CD4-positive, alpha-beta T cell treated with Interleukin-10 for 1 hour (primary cell): ENCODE results near the gene ZSCAN22.

Experiments used
- DNase-seq: peaks from one replicate; pipeline ENCODE4 v3.0.0-alpha.2; 2020

Gene ZSCAN22

DNA sequence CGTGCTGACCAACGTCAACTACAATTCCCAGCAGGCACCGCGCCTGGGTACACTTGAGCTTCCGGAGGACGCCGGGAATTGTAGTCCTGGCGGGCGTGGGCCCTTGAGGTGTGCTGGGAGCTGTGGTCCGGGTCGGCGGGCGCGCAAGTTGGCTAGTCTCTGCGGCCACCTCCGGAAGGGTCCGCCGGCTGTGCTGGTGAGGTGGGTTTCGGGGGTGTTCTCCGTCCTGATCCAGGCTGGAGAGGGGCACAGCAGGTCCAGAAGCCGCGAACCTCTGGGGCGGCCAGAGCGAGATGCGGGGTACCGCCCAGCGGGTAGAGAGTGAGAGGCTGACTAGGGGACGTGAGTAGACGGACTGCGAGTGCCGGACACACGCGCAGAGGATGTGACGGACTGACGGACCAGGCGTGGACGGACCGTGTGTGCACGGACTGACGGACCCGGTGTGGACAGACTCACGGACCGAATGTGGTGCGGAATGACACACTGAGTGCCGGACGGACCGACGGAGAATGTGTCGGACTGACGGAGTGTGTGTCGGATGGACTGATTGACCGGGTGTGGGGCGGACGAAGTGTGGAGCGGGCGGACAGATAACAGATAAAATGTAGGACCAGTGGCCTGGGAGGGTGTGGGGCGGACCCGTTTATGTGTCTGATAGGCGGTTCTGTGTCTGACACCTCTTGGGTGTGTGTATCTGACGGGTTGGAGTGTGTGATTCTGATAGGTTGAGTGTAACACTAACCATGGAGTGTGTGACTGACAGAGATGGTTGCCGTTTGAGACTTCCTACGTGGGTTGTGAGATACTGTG, at the start of gene ZSCAN22:
TSS of gene ZSCAN22 (plus strand) at position 81 of the 813 bp plus-strand sequence. CDS start 7,809 bp downstream, outside the sequence.
- DNase-seq = peak; percentile 92

DNA sequence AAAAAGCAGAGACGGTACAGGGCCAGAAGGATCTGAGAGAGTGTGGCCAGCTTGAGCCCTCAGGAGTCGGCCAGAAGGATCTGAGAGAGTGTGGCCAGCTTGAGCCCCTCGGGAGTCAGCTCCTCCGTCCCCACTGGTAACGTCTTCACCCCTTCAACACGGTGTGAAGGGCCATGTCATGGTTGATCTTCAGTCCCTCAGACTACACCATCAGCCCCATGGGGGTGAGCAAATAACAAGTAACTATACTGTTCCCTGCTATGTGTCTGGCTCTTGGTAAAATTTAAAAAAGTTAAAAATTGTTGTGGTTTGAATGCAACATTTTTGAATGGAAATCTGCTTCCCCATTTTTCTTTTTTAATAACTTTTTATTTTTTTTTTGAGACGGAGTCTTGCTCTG, 49.6 kb upstream of the ZSCAN22 start:
- DNase-seq = no peak

DNA sequence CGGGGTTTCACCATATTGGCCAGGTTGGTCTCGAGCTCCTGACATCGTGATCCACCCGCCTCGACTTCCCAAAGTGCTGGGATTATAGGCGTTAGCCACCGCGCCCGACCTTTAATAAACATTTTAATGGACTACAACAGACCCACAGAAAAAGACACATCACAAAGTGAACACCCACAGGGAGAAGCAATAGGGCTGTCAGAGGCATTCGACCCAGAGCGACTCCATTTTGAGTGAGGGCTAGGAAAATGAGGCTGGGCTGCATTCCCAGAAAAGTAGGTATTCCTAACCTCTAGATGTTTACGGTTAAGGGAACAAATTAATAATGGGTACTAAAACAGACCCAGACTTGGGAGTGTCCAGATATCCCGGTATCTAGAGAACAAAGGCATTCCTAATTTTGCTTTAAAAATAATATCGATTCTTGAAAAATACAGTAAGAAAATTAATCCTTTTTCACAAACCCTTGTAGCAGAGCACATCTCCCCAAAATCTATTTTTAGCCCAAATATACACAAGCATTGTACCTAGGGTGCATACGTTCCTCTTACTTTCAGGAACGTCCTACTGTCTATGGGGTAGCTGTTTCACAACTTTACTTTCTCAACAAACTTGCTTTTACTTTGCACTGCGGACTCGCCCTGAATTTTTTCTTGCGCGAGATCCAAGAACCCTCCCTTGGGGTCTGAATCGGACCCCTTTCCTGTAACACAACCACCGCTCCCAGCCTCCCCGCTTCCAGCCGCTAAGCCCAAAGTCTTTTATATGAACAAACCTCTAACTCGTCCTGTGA, 48.9 kb upstream of the ZSCAN22 start:
- DNase-seq = no peak

DNA sequence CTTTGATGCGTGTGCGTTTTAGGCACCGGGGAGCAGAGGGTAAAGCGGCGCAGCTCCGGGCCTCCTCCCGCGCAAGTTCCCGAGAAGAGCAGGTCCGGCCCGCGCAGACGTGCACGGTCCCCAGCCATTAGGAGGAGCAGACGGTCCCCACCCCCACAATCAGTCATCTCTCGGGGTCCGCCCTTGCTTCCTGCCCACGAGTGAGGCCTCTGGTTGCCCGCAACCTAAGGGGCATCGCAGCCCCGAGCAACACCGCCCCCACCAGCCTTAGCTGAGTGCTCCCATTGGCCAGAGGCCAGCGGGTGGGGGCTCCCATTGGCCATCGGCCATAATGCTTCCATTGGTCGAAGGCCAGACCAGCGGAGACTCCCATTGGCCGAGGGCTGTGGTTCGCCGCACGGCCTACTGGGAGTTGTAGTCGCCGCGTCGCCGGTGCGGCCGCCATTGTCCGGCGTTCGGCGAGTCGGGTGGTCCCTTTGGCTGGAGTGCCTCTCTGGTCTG, 48.2 kb upstream of the ZSCAN22 start, which contains the start of gene ZNF8:
TSS of gene ZNF8 (plus strand) at position 415 of the 501 bp plus-strand sequence. CDS start 127 bp downstream, outside the sequence.
- peak; percentile 98 for DNase-seq

DNA sequence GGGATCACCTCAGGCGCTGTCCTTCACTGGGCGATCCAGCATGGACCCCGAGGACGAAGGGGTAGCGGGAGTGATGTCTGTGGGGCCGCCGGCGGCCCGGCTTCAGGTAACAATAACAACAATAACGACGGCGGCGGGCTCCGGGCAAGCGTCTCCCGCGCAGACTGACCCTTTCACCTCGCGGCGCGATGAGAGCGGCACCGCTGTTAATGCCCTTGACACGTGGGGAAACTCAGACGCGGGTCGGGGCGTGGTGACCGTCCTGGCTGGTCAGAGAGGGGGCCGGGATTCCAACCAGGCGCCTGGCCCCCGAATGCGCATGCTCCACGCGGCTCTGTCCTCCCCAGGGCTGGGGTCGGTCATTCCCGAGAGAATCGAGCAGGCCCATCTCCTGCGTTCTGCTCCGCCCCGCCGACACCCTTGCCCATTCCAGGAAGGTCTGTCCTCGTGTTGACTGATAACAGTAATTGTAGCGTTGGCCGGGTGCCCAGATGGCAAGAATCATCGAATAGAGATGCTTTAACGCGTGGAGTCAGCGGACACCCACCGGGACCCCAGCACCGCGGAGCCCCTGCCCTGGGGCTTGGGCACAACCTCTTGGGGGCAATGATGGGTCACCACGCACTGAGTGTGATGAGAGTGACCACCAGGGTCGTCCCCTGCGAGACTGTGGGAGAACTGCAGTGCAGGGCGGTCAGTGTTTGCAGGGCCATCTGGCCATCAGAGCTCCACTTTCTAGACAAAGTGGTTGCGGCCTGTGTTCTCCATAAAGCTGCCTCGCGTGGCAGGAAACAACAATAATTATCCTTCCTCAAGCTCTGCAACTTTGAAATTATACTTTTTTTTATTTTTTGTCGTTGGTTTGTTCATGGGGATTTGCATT, 47.5 kb upstream of the ZSCAN22 start:
- DNase-seq = peak; percentile 42

DNA sequence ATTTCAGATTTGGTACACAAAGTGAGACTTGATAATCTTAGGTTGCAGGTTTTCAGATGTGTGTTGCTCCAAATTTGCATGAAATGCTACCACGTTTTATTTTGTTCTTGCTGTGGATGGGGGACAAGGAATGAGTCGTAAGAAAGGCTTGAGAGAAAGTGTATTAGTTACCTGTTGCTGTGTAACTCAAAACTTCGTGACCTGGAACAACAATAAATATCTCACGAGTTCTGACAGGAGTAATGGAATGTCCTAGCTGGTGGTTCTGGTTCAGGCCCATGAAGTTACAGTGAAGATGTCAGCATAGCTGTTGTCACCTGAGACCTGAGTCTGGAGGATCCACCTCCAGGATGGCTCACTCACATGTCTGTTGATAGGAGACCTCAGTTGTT, 46.9 kb upstream of the ZSCAN22 start:
- DNase-seq = no peak

DNA sequence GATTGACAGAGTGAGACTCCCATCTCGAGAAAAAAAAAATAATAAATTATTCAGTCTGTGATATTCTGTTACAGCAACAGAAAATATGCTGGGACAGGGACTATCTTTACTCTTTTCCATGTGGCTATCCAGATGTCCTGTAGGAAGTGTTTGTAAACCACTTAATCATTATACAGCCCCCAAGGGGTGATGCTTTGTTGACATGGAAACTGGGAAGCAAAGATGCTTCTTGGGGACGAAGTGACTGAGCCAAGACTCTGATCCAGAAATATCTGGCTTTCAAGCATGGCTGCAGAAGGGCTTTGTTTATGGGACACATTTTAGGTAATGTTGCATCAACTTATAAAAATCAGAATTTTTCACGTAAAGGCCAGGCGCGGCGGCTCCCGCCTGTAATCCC, 42.6 kb upstream of the ZSCAN22 start:
- no peak for DNase-seq

DNA sequence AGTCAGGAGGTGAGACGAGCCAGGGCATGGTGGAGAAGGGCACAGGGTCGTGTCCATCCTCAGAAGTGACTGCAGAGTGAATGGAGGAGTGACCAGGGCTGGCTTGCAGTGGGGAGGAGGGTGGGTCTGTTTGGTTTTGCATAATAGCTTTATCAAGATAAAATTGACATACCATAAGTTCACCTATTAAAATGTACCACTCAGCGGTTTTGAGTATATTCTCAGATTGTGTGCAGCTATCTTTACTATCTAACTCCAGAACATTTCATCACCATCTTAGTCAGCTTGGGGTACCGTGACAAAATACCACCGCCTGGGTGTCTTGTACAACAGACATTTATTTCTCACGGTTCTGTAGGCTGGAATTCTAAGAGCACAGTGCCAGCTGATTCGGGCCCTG, 34.9 kb upstream of the ZSCAN22 start:
- DNase-seq = no peak

DNA sequence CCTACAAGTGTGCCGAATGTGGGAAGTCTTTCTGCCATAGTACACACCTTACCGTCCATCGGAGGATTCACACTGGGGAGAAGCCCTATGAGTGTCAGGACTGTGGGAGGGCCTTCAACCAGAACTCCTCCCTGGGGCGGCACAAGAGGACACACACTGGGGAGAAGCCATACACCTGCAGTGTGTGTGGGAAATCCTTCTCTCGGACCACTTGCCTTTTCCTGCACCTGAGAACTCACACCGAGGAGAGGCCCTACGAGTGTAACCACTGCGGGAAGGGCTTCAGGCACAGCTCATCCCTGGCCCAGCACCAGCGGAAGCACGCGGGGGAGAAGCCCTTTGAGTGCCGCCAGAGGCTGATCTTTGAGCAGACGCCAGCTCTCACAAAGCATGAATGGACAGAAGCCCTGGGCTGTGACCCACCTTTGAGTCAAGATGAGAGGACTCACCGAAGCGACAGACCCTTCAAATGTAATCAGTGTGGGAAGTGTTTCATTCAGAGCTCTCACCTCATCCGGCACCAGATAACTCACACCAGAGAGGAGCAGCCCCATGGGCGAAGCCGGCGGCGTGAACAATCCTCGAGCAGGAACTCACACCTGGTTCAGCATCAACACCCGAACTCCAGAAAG, 31.9 kb upstream of the ZSCAN22 start:
- DNase-seq = no peak

DNA sequence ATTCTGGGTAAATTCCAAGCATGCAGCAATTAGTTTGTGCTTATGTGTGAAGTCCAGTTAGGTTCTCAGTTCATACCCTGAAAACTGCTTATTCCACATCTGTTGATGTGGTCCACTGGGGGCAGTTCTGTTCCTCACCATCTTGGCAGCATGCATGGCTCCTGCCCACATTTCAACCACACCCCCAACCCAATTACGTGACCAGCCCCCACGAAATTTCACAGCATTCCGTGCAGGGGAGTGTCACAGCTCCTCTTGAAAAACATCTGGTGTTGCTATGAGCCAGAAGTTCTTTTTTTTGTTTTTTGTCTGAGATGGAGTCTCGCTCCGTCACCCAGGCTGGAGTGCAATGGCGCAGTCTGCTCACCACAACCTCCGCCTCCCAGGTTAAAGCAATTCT, 30.7 kb upstream of the ZSCAN22 start:
- DNase-seq = no peak

DNA sequence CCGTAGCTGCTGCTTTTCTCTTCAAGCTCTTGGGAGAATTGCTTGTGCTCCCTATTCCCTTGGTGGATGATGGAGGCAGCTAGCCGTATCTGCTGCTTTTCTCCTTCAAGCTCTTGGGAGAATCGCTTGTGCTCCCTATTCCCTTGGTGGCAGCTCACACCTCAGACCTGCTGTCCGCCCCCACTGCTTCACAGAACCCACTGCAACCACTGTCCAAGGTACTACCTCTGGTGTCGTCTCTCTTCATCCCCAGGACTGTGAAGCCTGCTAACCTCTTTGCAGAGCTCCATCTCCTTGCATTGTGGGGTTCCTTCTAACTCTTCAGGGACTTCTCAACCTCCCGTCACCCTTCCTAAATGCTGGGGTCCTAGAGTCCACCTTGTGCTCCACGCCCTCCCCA, 26.2 kb upstream of the ZSCAN22 start:
- no peak for DNase-seq

DNA sequence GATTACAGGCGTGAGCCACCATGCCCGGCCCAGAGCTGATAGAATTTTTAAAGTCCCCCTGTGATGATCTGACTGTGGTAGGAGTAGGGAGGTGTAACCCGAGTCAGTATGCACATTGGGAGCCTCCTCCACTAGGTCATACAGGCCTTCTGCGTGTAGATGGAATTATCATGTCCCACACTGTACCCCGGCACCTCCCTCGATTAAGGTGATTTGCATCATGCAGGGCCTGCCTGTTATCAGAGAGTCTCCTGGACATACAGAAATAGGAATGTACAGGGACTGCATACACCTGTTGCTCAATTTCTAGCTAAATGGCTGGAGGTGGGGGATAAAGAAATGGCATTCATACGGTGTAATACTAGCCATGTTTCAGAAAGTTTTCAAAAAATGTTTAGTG, 22.5 kb upstream of the ZSCAN22 start:
- no peak for DNase-seq

DNA sequence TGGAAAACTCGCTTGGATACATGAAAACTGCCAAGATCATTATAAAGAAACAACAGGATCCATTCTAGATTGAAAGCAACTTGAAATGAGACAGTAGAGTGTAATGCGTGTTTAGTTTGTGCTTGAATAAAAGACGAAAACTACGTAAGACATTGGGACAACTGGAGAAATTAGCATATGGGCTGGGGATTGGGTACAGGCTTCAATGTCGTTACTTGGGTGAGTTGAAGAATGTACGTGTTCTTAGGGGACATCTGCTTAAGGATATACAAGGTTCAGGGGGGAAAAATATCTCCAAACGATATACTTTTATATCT, 22.1 kb upstream of the ZSCAN22 start:
- no peak for DNase-seq

DNA sequence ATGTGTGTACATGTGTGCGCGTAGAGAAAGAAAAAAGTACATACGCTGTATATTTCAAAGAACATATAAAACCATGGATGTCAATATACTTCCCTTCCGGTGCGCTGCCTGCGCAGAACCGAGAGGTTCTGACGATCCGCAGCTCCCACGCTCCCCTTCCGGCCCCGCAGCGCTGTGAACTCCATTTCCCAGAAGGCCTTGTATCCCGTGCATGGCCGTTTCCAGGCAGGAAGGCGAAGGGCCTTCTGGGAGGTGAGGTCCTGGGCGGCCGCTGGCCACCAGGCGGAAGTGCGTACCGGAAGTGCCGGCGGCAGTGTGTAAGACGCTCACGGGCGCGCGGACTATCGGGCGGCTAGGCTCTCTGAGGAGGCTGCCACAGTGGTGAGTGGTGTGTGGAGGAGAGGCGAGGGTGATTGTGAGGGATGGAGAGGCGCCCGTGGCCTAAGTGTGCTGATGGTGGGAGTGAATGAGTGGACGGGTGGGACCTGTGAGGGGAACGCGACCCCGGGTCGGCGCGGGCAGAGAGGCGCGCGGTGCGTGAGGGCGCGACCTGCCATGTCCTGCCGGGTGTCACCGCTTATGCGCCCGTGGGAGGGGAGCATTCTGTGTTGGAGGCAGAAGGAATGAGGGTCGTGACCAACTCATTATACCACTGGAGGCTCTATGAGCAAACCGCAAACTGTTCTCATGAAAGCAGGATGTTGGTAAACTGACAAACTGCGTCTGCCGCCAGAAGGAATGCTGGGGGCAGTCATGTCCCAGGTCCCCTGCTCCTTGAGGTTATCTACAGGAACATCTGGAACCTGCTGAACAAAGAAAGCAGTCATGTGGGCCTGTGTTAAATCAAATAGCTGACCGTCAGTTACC, 21.5 kb upstream of the ZSCAN22 start, which contains the start of gene ERVK3-1:
TSS of gene ERVK3-1 (plus strand) at position 313 of the 867 bp plus-strand sequence. CDS start 6,792 bp downstream, outside the sequence.
- peak; percentile 96 for DNase-seq

DNA sequence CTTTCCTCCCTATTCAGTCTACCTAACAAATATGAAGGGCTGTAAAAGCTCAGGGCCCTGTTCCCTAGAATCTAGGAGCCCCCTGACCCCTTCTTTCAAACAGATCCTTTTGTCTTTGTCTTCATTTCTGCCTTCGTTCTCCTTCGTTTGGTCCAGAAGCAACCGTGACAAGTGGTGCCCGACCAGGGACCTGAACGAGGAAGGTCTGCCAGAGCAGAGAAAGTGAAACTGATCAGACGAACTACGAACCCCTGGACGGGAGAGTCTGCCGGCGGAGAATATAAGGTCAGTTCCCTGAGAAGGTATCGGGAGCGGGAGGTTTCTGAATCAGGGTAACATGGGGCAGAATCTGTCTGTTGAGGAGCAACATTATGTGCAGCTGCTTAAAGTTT, 20.9 kb upstream of the ZSCAN22 start:
- peak; percentile 11 for DNase-seq

DNA sequence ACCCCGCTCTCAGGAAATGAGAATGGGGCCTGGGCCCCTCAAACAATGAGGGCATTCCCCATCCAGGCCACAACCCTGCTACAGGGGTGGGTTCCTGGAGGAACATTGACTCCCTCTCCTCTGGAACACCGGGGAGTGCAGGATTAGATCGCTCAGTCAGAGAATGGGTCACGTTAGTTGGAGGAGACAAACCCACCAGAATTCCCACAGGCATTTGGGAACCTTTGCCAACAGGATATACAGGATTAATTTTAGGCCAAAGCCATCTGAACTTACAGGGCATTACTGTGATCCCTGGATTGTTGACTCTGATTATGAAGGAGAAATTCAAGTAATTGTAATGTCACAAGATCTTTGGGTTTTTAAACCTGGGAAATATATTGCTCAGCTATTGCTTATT, 19.1 kb upstream of the ZSCAN22 start:
- DNase-seq = no peak

DNA sequence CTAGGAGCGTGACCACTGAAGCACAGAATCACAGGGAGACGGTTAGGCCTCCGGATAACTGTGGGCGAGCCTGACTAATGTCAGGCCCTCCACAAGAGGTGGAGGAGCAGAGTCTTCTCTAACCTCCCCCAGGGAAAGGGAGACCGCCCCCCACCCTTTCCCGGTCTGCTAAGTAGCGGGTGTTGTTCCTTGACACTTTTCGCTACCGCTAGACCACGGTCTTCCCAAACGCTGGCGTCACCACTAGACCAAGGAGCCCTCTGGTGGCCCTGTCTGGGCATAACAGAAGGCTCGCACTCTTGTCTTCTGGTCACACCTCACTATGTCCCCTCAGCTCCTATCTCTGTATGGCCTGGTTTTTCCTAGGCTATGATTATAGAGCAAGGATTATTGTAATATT, 16.1 kb upstream of the ZSCAN22 start:
- DNase-seq = peak; percentile 21

DNA sequence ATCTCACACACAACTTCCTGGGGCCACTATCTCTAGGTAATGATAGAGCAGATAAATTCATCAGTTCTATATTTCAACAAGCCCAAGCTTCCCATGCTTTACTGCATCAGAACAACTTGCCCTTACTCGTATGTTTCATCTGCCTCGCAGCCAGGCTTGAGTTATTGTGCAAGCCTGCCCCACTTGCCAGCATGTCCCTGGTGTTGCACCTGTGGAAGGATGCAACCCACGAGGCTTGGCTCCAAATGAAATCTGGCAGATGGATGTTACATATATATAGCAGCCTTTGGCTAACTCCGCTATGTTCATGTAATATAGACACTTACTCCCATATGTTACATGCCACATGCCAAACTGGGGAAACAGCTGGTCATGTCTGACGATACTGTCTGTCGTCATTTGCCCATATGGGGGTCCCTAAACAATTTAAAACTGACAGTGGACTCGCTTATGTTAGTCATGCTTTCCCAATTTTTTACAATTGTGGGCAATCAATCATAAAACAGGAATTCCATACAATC, 15.4 kb upstream of the ZSCAN22 start:
- DNase-seq = no peak

DNA sequence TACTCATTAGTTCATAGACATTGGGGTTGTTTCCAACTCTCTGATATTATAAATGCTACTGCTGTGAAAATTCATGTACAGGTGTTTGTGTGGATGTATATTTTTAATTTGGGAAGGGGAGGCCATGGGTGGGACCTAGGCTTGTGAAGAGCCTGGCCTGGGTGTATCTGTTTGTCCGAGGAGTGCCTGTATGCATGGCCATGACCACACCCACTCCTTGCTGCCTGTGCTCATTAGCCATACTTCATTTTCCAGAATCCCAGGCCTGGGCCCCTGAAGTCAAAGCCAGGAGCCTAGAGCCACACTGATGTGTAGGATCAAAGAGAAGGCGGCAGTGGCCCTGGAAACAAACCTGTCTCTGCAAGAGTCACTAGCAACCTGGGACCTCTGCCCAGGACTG, 11.2 kb upstream of the ZSCAN22 start:
- DNase-seq = no peak

DNA sequence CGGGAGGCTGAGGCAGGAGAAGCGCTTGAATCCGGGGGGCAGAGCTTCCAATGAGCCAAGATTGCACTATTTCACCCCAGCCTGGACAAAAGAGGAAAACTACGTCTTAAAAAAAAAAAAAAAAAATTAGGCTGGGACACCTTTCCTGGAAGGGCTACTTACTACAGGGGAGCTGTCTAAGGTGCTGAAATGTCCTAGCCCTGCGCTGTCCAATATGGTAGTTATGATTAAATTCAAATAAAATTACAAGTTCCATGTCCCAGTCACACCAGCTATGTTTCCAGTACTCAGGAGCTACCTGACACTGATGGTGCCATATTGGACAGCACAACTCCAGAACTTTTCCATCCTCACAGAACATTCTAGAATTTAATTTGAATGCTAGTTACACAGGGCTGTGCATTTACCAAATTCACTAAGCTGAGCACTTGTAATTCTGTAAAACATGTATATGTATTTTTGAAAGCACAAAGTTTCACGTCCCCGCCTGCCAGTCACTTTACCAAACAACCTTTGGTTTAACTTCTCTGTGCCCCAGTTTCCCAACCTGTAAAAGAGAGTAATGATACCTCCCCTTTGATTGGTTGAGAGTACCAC, 9.2 kb upstream of the ZSCAN22 start:
- no peak for DNase-seq

DNA sequence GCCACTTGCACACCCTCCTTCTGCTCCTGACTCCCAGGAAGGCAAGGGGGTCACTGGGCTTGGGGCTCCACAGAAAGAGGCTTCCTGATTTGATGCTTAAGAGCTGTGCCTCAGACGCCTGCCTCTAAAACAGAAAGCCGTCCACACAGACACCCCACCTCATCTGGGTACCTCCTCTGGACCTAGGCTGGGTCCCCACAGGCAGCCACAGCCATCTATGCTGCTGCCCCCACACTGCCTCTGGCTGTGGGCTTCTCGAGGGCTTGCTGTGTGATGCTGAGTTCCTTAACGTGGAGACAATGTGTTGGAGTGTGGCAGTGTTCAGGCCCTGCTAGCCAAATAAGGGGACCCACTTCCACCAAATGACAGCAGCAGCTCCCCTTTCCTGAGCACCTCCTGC, 8.5 kb upstream of the ZSCAN22 start:
- no peak for DNase-seq
